HCT116 (cell line): ENCODE data around the gene QSOX1. TPM values are rescaled to one million over a fixed set of nuclear protein-coding genes. Genes with fewer than 3 reads are reported as not detected.
A peak's percentile ranks its signal among the peaks of the same experiment; 100 is the strongest.

Experiments
- ATAC-seq: fragments of 200-7000 bp; cut with Tn5 transposase; 2 replicates; pipeline ENCODE4 v1.9.1; 2020; ENCODE audit warnings: mild to moderate bottlenecking, moderate library complexity
- BruUV-seq: library from RNA; stranded (reverse); fragments of 400-500 nt; replicated peaks from 2 replicates; lab custom pipeline; 2021; lab: Mats Ljungman, UMichigan
- CTCF ChIA-PET: fragments of 300-600 bp; sonication (Branson Sonifier 250); formaldehyde crosslinking; loops from one replicate; lab custom pipeline; 2021; ENCODE audit warnings: antibody characterized with exemption; lab: Charles Lee
- POLR2A ChIA-PET: fragments of 300-600, 350-600 bp; sonication (Branson Sonifier 250); formaldehyde crosslinking; loops from one replicate; lab custom pipeline; 2021; ENCODE audit warnings: antibody characterized with exemption; lab: Charles Lee
- RAD21 ChIA-PET, 2 experiments: fragments of 300-600 bp; sonication (Branson Sonifier 250); formaldehyde crosslinking; loops; one replicate each; lab custom pipeline; 2023; ENCODE audit warnings: low total read pairs in 2 of 2; ENCODE audit not compliant: uncharacterized antibody in 2 of 2, unreplicated experiment in 2 of 2, low non-redundant PET in 1 of 2; lab: Charles Lee
- DNase-seq: peaks from one replicate; pipeline ENCODE4 v3.0.0-alpha.2; 2010; ENCODE audit warnings: low read depth, low spot score
- H2AFZ ChIP-seq: fragments of 200-600 bp; shearing (Covaris generic), sonication (generic); 2 replicates; pipeline ENCODE4 v1.6.1; 2017; ENCODE audit warnings: low read depth, mixed run types, mixed read lengths, antibody characterized with exemption, low read length; ENCODE audit not compliant: poor library complexity, severe bottlenecking
- H3K27ac ChIP-seq: 2 replicates; pipeline ENCODE4 v1.5.1; 2012; ENCODE audit warnings: low read depth, low read length
- H3K27me3 ChIP-seq: fragments of 200-600 bp; sonication (generic); 2 replicates; pipeline ENCODE4 v1.6.1; 2016; ENCODE audit warnings: mixed run types, low read length, mixed read lengths; ENCODE audit not compliant: insufficient read depth
- H3K36me3 ChIP-seq, 2 experiments: fragments of 200-500 bp in 1 of 2; fragments of 200-600 bp in 1 of 2; sonication (Bioruptor generic) in 1 of 2; sonication (generic) in 1 of 2; 2 replicates each; pipeline versions ENCODE4 v1.5.1 to v1.6.1; 2014 to 2016; ENCODE audit warnings: low read length in 2 of 2, inconsistent platforms in 1 of 2, mixed read lengths in 1 of 2, mixed run types in 1 of 2; ENCODE audit not compliant: insufficient read depth in 2 of 2, control insufficient read depth in 1 of 2
- H3K4me1 ChIP-seq, 2 experiments: fragments of 200-600 bp in 1 of 2; sonication (generic) in 1 of 2; 2 replicates each; pipeline versions ENCODE4 v1.5.1 to v1.6.1; 2012 to 2017; ENCODE audit warnings: low read length in 2 of 2, inconsistent platforms in 1 of 2, mild to moderate bottlenecking in 1 of 2, mixed read lengths in 1 of 2, mixed run types in 1 of 2, moderate library complexity in 1 of 2; ENCODE audit not compliant: insufficient read depth in 2 of 2, control insufficient read depth in 1 of 2
- H3K4me2 ChIP-seq: fragments of 200-600 bp; sonication (generic); 2 replicates; pipeline ENCODE4 v1.6.1; 2017; ENCODE audit warnings: mixed run types, low read length, mixed read lengths
- H3K4me3 ChIP-seq, 2 experiments: fragments of 200-600 bp in 1 of 2; sonication (generic) in 1 of 2; replicated peaks in 1 of 2; 2 replicates each; pipeline ENCODE4 v1.5.1; 2011 to 2016; ENCODE audit warnings: low read length in 2 of 2, control low read depth in 1 of 2, low read depth in 1 of 2, mild to moderate bottlenecking in 1 of 2, mixed read lengths in 1 of 2, mixed run types in 1 of 2
- H3K79me2 ChIP-seq: fragments of 200-600 bp; sonication (generic); 2 replicates; pipeline ENCODE4 v1.6.1; 2017; ENCODE audit warnings: mild to moderate bottlenecking, mixed run types, low read length, moderate library complexity, mixed read lengths; ENCODE audit not compliant: insufficient read depth
- H3K9ac ChIP-seq: fragments of 200-600 bp; sonication (generic); 2 replicates; pipeline ENCODE4 v1.6.1; 2016; ENCODE audit warnings: low read length, mixed read lengths
- H3K9me2 ChIP-seq: fragments of 200-600 bp; sonication (generic), shearing (Covaris generic); 2 replicates; pipeline ENCODE4 v1.6.1; 2017; ENCODE audit warnings: mixed run types, mild to moderate bottlenecking, moderate library complexity; ENCODE audit not compliant: insufficient read depth
- H3K9me3 ChIP-seq, 2 experiments: fragments of 200-500 bp in 1 of 2; fragments of 200-600 bp in 1 of 2; sonication (Bioruptor generic) in 1 of 2; sonication (generic) in 1 of 2; 2 replicates each; pipeline ENCODE4 v1.6.1; 2014 to 2017; ENCODE audit warnings: low read length in 2 of 2, mixed read lengths in 2 of 2, inconsistent platforms in 1 of 2, low read depth in 1 of 2, mild to moderate bottlenecking in 1 of 2, mixed run types in 1 of 2, moderate library complexity in 1 of 2; ENCODE audit not compliant: control insufficient read depth in 1 of 2, insufficient read depth in 1 of 2
- H4K20me1 ChIP-seq: fragments of 200-600 bp; sonication (generic), shearing (Covaris generic); 2 replicates; pipeline ENCODE4 v1.6.1; 2017; ENCODE audit warnings: mixed run types, mild to moderate bottlenecking, moderate library complexity; ENCODE audit not compliant: insufficient read depth
- POLR2A ChIP-seq: IDR thresholded peaks from 2 replicates; pipeline ENCODE4 v1.7.0; 2011; ENCODE audit warnings: borderline replicate concordance; ENCODE audit not compliant: insufficient read depth, insufficient read length; ENCODE audit errors: extremely low read depth
- REST ChIP-seq: IDR thresholded peaks from 2 replicates; pipeline ENCODE4 v1.6.1; 2012; ENCODE audit warnings: low read depth
- intact Hi-C: fragments of 100-400 bp; cut with micrococcal nuclease; formaldehyde crosslinking; loops from 2 replicates; pipeline ENCODE4 v1.10.0; 2022
- total RNA-seq: library from RNA; stranded (reverse); gene quantifications from one replicate; pipeline ENCODE4 v1.2.1, GENCODE V29; 2021; ENCODE audit not compliant: unreplicated experiment

QSOX1 gene
- total RNA-seq, 1 experiment from 2014 or later: 89.2 TPM

GRCh38 chr1:180241716-180242544 is 87.3 kb downstream of the QSOX1 start:
- Histone ChIP-seq H3K9ac (no peak overlapping the region), H3K4me1 (peaks cover 0 to 4% of the 10 kb centered on the region in 2 experiments; a peak in 1 of 4 replicates), H2AFZ (no peak overlapping the region), H3K4me3 (no peak overlapping the region), H3K4me2 (no peak overlapping the region), H3K27ac (no peak overlapping the region), H3K79me2 (no peaks in the 10 kb centered on the region), H3K9me2 (no peaks in the 10 kb centered on the region), H3K9me3 (no peaks in the 10 kb centered on the region), H3K27me3 (peaks cover 15% of the 10 kb centered on the region; the same call in 1 of the 2 replicates), H4K20me1 (no peaks in the 10 kb centered on the region), H3K36me3 (no peaks in the 10 kb centered on the region)
- ChIA-PET CTCF (interaction anchor here (1.2 kb wide), 1 partner anchor 54 kb away, joined by 3 read pairs; no protein-coding TSS in a partner anchor), RAD21 (no interaction called here), POLR2A (no interaction called here)
- intact Hi-C loops: no loop called here
- no TSS peak for BruUV-seq
- no peak for DNase-seq
- ATAC-seq: no peak
- TF ChIP-seq POLR2A (no peak), REST (peak; percentile 51)
